GM23248 (cell line): ENCODE data around the gene SMC1A.

ENCODE experiments used
- EZH2 ChIP-seq: fragments of 200-600 bp; sonication (generic); IDR thresholded peaks from 2 replicates; pipeline ENCODE4 v1.6.1; 2018; ENCODE audit warnings: antibody characterized with exemption, mild to moderate bottlenecking; ENCODE audit not compliant: insufficient read depth, poor library complexity, severe bottlenecking
- EZH2phosphoT487 ChIP-seq: fragments of 200-600 bp; sonication (generic); IDR thresholded peaks from 2 replicates; pipeline ENCODE4 v1.6.1; 2018; ENCODE audit warnings: antibody characterized with exemption, moderate library complexity, mild to moderate bottlenecking, low read depth; ENCODE audit not compliant: insufficient read depth

DNA sequence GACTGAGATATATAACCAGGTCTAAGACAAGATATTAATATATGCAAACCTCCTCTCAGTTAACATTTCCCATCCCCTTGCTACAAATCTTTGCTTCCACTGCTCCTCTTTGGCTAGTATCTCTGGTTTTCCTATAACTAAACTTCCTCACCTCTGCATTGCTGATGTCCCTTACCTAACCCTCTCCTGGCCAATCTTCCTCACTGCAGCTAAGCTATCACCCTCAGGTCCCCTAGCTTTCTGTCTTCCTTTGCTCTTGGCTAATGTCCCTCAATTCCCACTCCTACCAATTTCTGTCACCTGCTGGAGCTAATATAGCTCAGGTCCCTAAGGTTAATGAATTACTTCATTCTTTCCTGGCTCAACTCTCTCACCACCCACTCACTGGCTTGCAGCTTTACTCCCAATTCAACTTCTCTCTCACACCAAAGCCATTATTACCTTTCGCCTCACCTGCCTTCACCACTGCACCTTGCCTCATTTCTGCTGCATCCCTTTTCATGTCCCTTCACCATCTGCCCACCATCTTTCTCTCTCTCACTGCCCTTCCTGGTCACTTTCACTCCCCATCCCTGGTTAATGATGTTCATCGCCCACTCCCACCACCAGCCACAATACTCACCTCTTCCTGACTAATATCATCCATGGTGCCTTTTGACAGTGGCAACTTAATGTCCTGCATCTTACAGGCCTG, 26.7 kb downstream of the SMC1A start:
- TF ChIP-seq EZH2 (no peak), EZH2phosphoT487 (no peak)
